ENCODE measurements around the gene SSH2.

DNA sequence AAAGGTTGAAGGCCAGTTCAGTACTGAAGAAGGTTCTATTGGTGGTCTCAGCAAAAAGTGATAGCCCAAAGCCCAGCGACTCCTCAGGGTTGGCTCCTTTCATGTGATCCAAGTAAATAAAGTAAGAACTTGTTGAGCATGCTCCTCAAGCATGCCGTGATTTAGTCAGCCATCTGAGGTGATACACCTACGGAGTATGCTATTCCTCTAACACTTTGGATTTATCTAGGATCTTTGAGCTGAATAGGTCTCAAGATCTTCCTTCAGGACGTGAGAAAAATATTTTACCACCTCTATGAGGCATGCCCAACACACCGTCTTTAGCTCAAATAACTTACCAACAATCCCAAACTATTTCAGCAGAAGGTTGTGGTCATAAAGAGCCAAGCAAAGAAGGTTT is 154.0 kb downstream of the SSH2 start:
- no peak for TF ChIP-seq ZNF8 (CRISPR knock-in tag; IDR thresholded peaks at IDR 0.05)
- no peak for TF ChIP-seq RARB (CRISPR knock-in tag; IDR thresholded peaks at IDR 0.05)
- TF ChIP-seq PPARA (CRISPR knock-in tag; IDR thresholded peaks at IDR 0.05; ENCODE audit: borderline replicate concordance), result no peak
- TF ChIP-seq ZC3H10 (CRISPR knock-in tag; IDR thresholded peaks at IDR 0.05), result no peak
- no peak for TF ChIP-seq ZFP30 (CRISPR knock-in tag; IDR thresholded peaks at IDR 0.05)
- TF ChIP-seq PATZ1 (CRISPR knock-in tag; IDR thresholded peaks at IDR 0.05; ENCODE audit: borderline replicate concordance), result no peak
